HG02623 (cell line): Measurements from ENCODE around the gene TSACC.
"Not testable (repeated sequence)": the region's sequence is repeated elsewhere in the genome, so short reads cannot be mapped to it uniquely, and the experiment has no call there.

Source experiments
- ATAC-seq: cut with Tn5 transposase; IDR thresholded peaks from one replicate; pipeline ENCODE4 v1.9.1; 2021; ENCODE audit warnings: moderate library complexity; ENCODE audit not compliant: unreplicated experiment

Gene TSACC

DNA sequence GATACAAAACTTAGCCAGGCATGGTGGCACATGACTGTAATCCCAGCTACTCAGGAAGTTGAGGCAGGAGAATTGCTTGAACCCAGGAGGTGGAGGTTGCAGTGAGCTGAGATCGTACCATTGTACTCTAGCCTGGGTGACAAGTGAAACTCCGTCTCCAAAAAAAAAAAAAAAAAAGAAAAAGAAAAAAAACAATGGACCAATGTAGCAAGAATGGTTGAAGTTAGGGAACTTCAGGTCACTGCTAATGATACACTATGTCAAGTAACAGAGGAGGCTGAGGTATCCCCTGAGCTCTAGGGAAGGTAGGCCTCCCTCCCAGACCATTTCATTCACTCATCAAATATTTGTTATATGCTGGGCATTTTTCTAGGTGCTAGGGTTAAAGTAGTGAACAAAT lies 7.7 kb downstream of the TSACC start:
- ATAC-seq: not testable (repeated sequence)

DNA sequence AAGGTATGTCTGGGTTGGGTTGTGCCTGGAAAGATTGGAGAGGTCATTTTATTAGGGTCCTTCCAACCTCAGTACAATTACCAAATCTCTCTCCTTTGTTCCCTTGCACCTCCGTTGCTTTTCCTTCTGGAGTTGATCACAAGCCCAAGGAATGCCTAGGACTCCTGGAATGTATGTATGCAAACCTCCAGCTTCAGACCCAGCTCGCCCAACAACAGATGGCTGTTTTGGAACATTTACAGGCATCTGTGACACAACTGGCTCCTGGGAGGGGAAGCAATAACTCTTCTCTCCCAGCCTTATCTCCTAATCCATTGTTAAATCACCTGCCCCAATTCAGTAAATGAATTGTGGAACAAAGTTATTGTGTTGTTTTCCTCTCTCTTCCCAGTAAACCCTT lies 8.3 kb downstream of the TSACC start:
- ATAC-seq: no peak

DNA sequence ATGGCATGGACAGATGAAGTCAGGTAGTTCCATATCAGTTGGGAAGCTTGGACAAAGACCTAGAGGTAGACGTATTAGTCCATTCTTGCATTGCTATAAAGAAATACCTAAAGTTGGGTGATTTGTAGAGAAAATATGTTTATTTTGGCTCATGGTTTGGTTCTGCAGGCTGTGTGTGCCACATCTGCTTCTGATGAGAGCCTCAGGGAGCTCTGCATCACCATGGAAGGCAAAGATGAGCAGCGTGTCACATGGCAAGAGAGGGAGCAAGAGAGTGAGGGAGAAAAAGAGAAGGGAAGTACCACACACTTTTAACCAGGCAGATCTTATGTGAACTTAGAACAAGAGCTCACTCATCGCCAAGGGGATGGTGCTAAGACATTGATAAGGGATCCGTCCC lies 9.0 kb downstream of the TSACC start:
- no peak for ATAC-seq

DNA sequence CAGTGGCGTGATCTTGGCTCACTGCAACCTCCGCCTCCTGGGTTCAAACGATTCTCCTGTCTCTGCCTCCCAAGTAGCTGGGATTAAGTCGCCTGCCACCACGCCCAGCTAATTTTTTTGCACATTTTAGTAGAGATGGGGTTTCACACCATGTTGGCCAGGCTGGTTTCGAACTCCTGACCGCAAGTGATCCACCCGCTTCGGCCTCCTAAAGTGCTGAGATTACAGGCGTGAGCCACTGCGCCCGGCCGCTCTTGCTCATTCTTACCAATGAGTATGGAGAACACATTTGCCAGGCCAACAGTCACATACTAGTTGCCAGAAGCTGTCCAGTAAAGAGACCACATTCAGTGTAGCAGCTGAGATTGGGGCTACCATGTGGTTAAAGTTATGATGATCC lies 14.2 kb downstream of the TSACC start:
- not testable (repeated sequence) for ATAC-seq

DNA sequence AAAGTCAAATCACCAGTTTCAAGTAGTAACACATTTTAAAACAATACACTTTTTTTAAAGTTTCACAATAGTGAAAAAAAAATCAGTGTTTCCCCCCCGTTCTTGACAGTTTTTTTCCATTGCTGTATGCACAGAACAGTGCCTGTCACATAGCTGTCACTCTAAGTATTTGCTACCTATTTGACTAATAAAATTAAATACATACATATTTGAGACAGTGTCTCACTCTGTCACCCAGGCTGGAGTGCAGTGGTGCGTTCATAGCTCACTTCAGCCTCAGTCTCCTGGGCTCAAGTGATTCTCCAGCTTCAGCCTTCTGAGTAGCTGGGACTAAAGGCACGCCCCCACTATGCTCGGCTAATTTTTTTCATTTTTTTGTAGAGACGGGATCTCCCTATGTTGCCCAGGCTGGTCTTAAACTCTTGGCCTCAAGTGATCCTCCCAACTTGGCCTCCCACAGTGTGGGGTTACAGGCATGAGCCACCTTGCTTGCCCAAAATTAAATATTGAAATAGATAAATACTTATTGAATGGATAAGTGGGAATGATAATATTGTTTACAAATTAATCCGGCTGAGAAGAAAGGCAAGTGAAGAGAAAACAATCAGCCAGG lies 18.0 kb downstream of the TSACC start:
- ATAC-seq: no peak

DNA sequence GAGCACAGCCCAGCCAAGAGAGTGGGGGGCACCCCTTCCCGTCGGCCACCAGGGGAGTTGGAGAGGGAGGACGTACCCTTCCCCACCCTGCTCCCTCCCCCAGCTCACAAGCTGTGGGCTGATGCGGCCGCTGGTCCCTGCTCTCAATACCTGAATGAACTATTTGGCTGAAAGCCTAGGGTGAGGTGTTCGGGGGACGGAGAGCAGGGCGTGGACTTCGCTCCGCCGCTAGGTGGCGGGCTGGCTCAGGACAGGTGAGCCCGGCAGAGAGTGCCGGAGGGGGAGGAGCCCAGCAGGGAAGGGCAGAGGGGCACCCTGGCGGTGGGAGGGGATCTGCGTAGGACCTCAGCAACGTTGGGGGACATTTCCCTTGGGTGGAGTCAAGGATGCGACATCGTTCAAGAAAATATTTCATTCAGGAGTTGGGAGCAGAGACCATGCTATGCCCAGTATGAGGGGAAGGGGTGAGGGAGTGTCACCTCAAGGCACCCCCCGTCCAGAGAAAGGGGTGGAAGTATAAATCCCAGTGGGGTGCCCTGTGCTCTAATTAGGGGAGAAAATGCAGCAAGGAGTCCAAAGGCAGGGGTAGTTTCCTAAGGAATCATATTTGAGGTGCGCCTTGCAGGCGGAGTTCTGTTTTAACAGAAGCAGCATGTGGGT lies 18.7 kb downstream of the TSACC start:
- no peak for ATAC-seq

DNA sequence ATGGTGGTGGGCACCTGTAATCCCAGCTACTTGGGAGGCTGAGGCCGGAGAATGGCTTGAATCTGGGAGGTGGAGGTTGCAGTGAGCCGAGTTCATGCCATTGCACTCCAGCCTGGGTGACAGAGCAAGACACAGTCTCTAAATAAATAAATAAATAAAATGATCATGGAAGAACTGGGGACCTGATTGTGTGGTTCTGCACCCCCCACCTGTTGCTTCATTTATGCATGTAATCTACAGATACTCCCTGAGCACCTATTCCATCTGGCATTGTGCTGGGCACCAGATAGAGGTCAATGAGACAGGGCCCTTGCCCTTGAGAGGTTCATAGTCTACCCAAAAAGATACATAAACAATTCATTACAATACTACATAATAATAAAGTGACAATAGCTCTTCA lies 19.7 kb downstream of the TSACC start:
- ATAC-seq: no peak

DNA sequence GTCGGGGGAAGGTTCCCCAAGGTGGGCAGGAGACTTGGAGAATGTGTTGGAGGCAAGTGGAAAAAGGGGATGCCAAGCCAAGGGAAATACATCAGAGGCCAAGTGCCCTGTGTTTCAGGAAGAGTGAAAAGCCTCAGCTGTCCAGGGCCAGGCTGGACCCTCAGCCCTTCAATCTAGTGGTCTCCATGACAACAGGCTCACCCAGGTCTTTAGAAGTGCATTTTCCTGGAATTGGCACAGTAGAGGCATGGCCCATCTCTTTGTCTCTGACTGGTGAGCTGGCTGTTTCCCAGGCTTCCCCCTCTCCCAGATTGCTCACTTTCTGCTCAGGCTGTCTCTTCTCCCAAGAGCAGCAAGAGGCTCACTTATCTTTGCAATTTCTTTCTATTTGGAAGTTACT lies 20.3 kb downstream of the TSACC start:
- ATAC-seq: no peak

DNA sequence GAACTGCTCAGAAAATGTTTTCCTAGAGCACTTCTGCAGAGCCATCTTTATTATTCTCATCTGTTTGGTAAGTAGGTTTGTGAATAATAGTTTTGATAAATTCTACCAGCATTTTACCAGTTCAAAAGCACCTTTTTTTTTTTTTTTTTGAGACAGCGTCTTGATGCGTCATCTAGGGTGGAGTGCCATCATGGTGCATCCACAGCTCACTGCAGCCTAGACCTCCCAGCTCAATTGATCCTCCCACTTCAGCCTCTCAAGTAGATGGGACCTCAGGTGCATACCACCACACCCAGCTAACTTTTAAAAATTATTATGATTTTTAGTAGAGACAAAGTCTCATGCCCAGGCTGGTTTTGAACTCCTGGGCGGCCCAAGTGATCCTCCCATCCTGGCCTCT lies 20.9 kb downstream of the TSACC start:
- ATAC-seq: no peak

DNA sequence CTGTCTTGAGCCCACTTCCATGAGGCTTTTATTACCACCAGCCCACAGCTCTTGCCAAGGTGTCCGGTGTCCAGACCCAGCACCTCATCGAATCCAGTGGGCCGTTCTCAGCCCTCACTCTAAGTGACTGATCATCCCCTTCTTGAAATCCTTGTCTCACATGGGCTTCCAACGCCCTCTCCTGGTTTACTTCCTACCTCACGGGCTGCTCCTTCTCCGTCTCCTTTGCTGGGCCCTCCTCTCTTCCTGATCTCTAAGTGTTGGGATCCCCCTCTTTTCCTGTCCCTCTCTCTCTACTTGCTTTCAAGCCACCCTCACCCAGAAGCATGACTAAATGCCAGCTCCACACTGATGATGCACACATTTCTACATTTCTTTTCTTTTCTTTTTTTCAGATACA lies 21.6 kb downstream of the TSACC start:
- ATAC-seq: no peak

DNA sequence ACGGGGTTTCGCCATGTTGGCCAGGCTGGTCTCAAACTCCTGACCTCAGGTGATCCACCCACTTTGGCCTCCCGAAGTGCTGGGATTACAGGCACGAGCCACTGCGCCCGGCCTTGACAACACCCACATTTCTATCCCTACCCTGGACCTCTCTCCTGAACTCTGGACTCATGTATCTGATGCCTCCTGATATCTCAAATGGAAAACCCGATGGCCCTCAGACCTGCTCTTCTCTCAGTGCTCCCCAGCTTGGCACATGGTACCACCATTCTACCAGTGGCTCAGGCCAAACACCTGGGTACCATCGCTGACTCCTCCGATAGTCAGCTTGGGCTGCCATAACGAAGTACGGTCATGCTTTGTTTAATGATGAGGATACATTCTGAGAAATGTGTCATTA lies 22.2 kb downstream of the TSACC start:
- no peak for ATAC-seq

DNA sequence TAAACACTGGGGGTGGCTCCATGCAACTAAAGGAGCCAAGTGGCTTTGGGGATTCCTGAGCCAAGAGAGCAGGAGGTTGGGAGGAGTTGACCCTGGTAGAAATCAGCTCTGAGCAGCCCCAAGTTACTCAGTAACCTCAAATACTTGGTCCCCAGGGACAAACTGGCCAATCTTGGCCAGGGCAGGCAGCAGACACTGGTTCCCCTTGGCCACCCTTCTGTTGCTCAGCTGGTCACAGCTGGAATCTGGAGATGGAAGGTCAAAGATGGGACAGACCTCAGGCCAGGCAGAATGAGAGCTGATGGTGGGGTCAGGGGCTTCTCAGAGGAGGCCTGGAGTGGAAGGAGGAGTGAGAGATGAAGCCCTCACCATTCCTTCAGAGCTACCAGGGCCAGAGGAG lies 27.4 kb downstream of the TSACC start:
- ATAC-seq: no peak

DNA sequence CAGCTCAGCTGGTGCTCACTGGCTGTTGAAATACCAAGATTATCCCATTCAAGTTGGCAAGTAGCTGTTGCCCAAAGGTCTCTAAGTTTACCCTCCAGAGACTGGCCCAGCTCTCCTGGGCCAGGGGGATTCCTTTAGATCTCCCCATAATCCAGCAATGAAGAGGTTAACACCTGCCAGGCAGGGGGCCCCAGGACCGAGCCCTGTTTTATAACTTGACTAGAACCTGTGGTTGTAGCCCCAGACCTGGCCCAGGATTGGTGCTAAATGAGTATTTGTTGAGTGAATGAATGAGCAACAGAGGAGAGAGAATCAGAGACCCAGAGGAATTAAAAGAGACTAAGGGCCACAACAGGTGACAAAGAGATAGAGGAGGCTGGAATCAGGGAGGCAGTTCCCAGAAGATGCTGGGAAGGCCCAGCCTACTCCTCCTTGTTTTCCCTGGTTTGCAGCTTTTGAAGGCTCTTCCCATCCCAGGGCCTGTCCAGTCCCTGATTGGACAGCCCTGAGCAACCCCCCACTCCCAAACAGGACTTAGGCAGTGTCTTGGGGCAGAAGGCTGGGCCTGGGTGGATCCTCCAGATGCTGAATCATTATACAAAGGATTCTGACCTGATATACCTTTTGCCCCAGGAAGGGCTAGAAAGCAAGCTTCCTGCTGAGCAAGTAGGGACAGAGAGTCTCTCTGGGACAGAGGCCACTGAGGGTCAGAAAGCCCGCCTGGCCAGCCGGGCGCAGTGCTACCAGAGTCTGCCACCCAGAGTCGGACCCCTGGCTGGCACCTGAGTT lies 28.2 kb downstream of the TSACC start:
- ATAC-seq: no peak

DNA sequence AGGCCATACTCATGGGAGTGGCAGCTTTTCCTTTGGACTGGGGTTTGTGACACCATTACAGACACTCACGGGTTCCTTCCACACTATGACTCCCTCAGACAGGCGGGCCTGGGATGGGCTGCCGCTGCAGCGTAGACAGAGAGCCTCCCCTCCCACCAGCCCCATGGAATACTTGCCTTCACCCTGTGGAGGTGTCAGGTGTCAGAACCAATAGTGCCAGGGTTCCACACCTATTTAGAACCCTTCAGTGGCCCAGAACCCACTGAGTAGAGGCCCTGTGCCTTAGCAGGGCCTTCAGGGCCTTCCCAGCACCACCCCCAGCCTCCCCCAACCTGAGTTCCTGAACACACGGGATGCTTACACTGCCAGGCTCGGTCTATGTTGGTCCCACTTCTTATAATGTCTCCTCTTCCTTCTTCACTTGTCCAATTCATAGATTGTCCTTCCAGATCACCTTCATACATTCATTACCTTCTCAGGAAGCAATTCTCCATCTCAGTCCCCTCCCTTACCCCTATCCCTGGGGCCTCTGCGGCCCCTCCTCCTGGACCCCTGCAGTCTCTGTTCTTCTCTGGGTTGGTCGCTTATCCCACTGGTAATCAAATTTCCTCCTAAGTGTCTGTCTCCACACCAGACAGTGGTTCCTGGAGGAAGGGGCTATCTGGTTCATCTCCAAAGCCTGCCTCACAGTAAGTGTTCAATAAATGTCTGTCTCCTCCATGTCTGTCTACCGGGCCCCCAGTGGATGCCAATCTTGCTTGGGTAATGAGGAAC lies 29.2 kb downstream of the TSACC start:
- no peak for ATAC-seq

DNA sequence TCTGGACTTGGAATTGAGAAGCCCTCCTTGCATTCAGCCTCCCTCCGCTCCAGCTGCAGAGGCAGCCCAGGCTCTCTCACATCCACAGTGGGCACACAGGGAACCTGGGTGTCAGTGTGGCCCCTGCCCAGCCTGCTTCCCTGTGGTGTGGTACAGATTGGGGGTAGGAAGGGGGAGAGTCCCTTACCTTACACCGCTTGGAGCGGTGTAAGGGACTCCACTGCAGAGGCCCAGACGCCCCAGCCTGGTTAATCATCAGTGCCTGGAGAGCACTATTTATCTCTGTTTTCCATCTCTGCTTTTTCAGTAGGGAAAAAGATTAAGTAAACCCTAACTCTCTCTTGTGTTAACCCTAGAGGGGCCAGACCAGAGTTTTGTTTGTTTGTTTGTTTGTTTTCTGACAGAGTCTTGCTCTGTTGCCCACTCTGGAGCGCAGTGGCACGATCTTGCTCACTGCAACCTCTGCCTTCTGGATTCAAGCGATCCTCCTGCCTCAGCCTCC lies 29.9 kb downstream of the TSACC start:
- ATAC-seq: no peak

DNA sequence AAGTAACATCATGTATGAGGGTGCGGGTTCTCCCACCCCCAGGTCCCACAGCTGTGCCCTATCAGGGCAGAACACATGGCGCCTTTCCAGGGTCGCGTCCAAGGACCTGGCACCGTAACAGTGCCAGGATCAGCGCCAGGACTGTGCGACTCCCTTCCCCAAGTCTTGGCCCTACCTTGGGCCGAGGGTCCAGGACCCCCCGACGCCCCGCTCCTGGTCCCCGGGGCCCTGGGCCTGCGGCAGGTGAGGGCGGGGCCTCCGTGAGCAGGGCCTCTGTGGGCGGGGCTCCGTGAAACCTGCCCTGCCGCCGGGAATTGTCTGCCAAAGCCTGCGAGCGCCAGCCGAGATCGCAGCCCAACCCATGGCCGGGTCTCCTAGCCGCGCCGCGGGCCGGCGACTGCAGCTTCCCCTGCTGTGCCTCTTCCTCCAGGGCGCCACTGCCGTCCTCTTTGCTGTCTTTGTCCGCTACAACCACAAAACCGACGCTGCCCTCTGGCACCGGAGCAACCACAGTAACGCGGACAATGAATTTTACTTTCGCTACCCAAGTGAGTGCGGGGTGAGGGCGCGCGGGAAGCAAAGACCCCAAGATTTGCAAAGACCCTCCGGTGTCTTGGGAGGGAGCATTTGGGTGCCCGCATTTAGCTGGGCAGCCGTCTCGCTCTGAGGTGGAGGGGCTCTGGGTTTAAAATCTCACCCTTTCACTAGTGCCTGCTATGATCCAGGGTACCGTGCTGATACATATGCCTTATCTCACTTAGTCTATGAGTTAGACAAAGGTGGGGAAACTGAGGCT lies 30.8 kb downstream of the TSACC start, which contains the start of gene RHBG:
RHBG (plus strand) TSS at position 323 of the 796 bp plus-strand sequence; CDS start at position 362, 39 bp downstream.
- no peak for ATAC-seq

DNA sequence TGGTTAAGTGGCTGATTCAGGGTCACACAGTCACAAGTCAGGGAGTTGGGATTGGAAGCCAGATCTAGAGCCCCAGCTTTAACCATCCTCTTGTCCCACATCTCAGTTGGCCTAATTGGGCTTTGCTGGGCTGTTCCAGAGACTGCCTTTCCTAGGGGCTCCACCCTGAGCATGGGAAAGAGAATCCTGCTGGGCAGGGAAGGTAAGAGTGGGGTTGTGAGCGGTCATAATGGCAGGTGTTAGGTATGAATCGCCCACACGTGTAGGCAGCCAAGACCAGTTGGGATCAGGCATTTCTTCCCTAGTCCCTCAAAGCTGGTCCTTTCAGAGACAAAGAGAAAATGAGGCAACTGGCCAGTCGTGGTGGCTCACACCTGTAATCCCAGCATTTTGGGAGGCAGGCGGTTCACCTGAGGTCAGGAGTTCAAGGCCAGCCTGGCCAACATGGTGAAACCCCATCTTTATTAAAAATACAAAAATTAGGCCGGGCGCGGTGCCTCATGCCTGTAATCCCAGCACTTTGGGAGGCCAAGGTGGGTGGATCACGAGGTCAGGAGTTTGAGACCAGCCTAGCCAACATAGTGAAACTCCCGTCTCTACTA lies 31.5 kb downstream of the TSACC start:
- not testable (repeated sequence) for ATAC-seq

DNA sequence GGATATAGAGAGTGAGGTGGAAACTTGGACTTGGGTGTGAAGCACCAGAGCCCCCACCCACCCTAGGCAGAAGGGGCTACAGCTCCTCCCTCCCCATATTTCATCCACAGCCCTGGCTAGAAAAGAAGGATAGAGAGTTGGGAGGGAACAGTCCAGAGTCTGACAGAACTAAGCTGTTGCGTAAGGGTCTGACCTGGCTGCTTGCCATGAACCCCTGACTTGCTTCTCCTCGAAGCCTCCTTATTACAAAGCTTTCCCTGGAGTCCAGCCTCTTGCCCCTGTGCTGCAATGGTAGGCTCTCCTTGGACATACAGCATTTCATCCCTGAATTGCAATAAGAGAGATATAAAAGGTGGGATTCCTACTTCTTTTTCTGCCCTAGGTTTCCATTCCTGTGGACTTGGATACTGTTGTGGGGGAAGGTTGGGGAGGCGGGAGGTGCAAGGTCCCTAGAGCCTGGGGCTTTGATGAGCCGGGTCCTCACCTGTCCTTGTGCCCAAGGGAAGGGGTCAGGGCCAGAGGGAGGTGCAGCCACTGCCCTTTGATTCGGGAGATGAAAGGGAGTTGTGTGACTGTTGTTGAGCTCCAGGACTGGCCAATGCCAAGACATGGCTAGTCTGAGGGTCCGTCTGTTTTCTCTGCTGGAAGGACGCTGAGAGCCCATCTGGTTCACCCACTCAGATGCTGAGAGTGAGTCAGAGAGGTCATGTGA lies 33.4 kb downstream of the TSACC start:
- ATAC-seq: no peak

DNA sequence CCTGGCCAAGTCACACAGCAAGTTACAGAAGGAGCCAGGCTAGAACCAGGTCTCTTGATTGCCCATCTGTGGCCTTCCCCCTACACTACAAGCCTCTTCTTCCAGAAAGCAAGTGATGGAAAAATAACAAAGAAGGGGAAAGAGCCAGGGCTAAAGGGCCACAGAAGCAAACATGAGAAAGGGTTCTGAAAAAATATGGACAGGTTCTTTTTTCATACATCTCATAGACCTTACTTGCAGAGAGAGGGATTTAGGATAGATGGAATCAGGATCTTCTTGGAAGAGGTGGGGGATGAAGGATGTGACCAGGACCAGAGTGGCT lies 33.9 kb downstream of the TSACC start:
- no peak for ATAC-seq
